Transverse colon (tissue), 3 donors: ENCODE measurements around the gene WIPF2.

ENCODE experiments used
- CTCF ChIP-seq, 5 experiments: fragments of 200-600 bp in 3 of 5; fragments of 450-650 bp in 2 of 5; sonication (generic) in 3 of 5; IDR thresholded peaks; 1 replicate in 2 of 5; 2 replicates in 3 of 5; pipeline ENCODE4 v1.5.1; 2016 to 2017; ENCODE audit warnings: antibody characterized with exemption in 5 of 5, inconsistent platforms in 3 of 5, mild to moderate bottlenecking in 2 of 5, moderate library complexity in 1 of 5
- EP300 ChIP-seq: sonication (generic); formaldehyde crosslinking; IDR thresholded peaks from one replicate; pipeline ENCODE4 v1.6.1; 2017; ENCODE audit warnings: antibody characterized with exemption, low read depth
- POLR2A ChIP-seq: fragments of 450-650 bp; IDR thresholded peaks from one replicate; pipeline ENCODE4 v1.6.1; 2016; ENCODE audit warnings: antibody characterized with exemption, mild to moderate bottlenecking, moderate library complexity

DNA sequence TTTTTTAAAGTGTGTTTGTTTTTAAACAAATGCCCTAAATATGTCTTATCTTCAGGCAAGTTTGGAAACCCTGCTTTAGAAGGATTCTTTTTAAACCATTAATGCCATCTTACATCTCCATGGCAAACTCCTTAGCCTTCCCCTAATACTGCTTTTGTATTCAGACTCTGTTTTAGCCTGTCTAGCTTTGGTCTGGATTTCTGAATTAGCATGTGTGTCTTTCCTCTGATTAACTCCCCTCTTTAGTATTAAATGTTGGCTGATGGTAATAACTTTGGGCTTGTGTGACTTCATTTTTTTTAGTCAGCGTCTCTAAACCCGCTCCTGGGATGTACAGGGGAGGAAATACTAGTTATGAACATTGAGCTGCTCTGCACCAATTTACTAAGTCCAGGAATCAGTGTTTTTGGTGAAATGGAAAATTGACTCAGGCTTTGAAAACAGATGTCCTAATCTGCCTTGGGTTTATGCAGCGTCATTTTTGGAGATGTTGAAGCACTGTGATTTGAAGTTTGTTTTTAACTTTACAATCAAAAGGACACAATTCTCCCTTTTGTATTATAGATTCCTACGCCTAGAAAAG lies 22.2 kb downstream of the WIPF2 start:
- no peak for TF ChIP-seq EP300
- TF ChIP-seq CTCF (IDR thresholded peaks at IDR 0.05) = no peak
- TF ChIP-seq POLR2A = no peak
